Neutrophil (primary cell): ENCODE measurements around the gene UBE2H.

ENCODE experiments used
- H3K27ac ChIP-seq: fragments of 200-600 bp; sonication (generic); 2 replicates; pipeline ENCODE4 v1.5.1; 2016; ENCODE audit warnings: mild to moderate bottlenecking, moderate library complexity
- H3K27me3 ChIP-seq: fragments of 200-600 bp; sonication (generic); 2 replicates; pipeline ENCODE4 v1.6.0; 2016; ENCODE audit warnings: mild to moderate bottlenecking
- H3K36me3 ChIP-seq: fragments of 200-600 bp; sonication (generic); 2 replicates; pipeline ENCODE4 v1.5.1; 2017
- H3K4me1 ChIP-seq, 2 experiments: fragments of 200-600 bp in 1 of 2; sonication (generic) in 1 of 2; 1 replicate in 1 of 2; 2 replicates in 1 of 2; pipeline versions ENCODE4 v1.5.1 to v1.6.1; 2013 to 2016; ENCODE audit warnings: low read depth in 1 of 2, low read length in 1 of 2, mild to moderate bottlenecking in 1 of 2, moderate library complexity in 1 of 2; ENCODE audit not compliant: control insufficient read depth in 1 of 2, insufficient read depth in 1 of 2
- H3K4me3 ChIP-seq, 2 experiments: fragments of 200-600 bp in 1 of 2; sonication (generic) in 1 of 2; 1 replicate in 1 of 2; 2 replicates in 1 of 2; pipeline ENCODE4 v1.5.1; 2013 to 2016; ENCODE audit warnings: low read depth in 1 of 2, low read length in 1 of 2, mild to moderate bottlenecking in 1 of 2, moderate library complexity in 1 of 2
- H3K9me3 ChIP-seq: fragments of 200-600 bp; sonication (generic); 2 replicates; pipeline ENCODE4 v1.5.1; 2016
- CTCF ChIP-seq: fragments of 200-600 bp; sonication (generic); IDR thresholded peaks from 2 replicates; pipeline ENCODE4 v1.5.1; 2016; ENCODE audit warnings: antibody characterized with exemption

The UBE2H gene

GRCh38 chr7:129801882-129802281 lies 150.9 kb downstream of the UBE2H start:
- H3K9me3 ChIP-seq, result no peaks in the 10 kb centered on the region
- no peaks in the 10 kb centered on the region for H3K36me3 ChIP-seq
- no peak overlapping the region for H3K4me3 ChIP-seq
- H3K4me1 ChIP-seq, result no peaks in the 10 kb centered on the region
- H3K27me3 ChIP-seq, result peaks cover 22% of the 10 kb centered on the region
- TF ChIP-seq CTCF, result no peak
- H3K27ac ChIP-seq, result no peak overlapping the region

DNA sequence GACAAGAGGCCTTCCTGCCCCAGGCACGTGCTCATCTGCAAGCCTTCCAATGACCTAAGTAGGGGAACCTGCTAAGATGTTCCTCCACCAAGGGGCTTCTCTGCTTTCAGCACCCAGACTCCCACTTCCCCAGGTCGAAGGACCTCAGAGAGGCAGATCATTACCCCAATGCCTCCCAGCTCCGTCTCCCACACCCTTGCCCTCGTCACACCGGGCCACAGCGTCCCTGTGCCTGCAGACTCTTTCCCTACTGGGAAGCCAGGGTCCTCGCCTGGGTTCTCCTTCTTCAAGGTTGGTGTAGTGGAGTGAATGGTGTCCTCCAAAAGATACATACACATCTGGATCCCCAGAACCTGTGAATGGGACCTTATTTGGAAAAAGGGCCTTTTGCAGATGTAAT lies 151.9 kb downstream of the UBE2H start:
- no peak for TF ChIP-seq CTCF

GRCh38 chr7:129799350-129799955 lies 153.3 kb downstream of the UBE2H start:
- no peak overlapping the region for H3K4me3 ChIP-seq
- H3K27me3 ChIP-seq, result peaks cover 22% of the 10 kb centered on the region
- TF ChIP-seq CTCF, result no peak
- no peaks in the 10 kb centered on the region for H3K9me3 ChIP-seq
- H3K36me3 ChIP-seq, result no peaks in the 10 kb centered on the region
- no peaks in the 10 kb centered on the region for H3K4me1 ChIP-seq
- no peak overlapping the region for H3K27ac ChIP-seq

More for the DNA sequence above, 151.9 kb downstream of the UBE2H start:
- Histone ChIP-seq H3K36me3 (no peaks in the 10 kb centered on the region), H3K27ac (no peak overlapping the region), H3K4me3 (no peak overlapping the region), H3K27me3 (peaks cover 22% of the 10 kb centered on the region), H3K4me1 (no peaks in the 10 kb centered on the region), H3K9me3 (no peaks in the 10 kb centered on the region)

GRCh38 chr7:129798616-129799349 lies 154.0 kb downstream of the UBE2H start:
- no peaks in the 10 kb centered on the region for H3K4me1 ChIP-seq
- no peak overlapping the region for H3K4me3 ChIP-seq
- no peak for TF ChIP-seq CTCF
- no peak overlapping the region for H3K27ac ChIP-seq
- H3K36me3 ChIP-seq, result no peaks in the 10 kb centered on the region
- H3K9me3 ChIP-seq, result no peaks in the 10 kb centered on the region
- peaks cover 22% of the 10 kb centered on the region for H3K27me3 ChIP-seq

DNA sequence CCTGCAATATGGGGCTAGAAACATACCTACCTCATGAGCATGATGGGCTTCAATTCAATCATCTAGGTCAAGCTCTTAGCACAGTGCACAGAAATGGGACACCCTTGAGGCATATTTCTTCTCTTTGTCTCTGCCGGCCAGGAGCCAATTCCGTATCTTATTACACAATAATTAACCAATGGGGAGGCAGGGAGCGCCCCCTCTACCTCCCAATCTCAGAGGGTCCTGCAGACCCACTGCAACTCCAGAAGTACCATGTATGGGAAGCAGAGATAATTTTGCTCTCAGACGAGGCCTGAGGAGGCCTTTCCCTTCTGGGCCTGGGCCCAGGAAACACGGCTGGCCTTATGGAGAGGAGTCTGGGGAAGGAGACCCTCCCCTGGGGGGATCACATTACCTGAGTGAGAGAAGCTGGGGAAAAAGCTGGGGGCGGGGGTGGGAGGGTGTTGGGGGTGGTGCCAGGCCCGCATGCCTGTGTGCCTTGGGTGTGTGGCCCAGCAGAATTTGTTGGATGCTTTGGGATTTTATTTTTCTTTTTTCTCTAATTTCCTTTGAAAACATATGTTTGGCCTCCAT lies 155.5 kb downstream of the UBE2H start:
- H3K27ac ChIP-seq, result no peak overlapping the region
- no peaks in the 10 kb centered on the region for H3K36me3 ChIP-seq
- H3K9me3 ChIP-seq, result no peaks in the 10 kb centered on the region

More for the DNA sequence above, 155.5 kb downstream of the UBE2H start:
- no peaks in the 10 kb centered on the region for H3K4me1 ChIP-seq
- no peak overlapping the region for H3K4me3 ChIP-seq
- TF ChIP-seq CTCF, result no peak
- peaks cover 31% of the 10 kb centered on the region for H3K27me3 ChIP-seq
